Nephron (organoid): ENCODE measurements around the gene C5orf58.

ENCODE experiments used
- H3K27ac Mint-ChIP-seq, 3 experiments: 2 replicates each; pipeline ENCODE4 v1.8.0; 2020; ENCODE audit warnings: mixed read lengths in 3 of 3, mild to moderate bottlenecking in 2 of 3, moderate library complexity in 1 of 3
- H3K27me3 Mint-ChIP-seq: 2 replicates; pipeline ENCODE4 v1.8.0; 2021; ENCODE audit warnings: low read depth, mild to moderate bottlenecking, moderate library complexity, mixed read lengths
- H3K36me3 Mint-ChIP-seq: 2 replicates; pipeline ENCODE4 v1.8.0; 2020; ENCODE audit warnings: low read depth, mixed read lengths
- H3K4me1 Mint-ChIP-seq: 2 replicates; pipeline ENCODE4 v1.8.0; 2020; ENCODE audit warnings: mixed read lengths
- H3K4me3 Mint-ChIP-seq, 3 experiments: 2 replicates each; pipeline ENCODE4 v1.8.0; 2020; ENCODE audit warnings: mild to moderate bottlenecking in 3 of 3, mixed read lengths in 3 of 3, moderate library complexity in 2 of 3
- H3K9me3 Mint-ChIP-seq: 2 replicates; pipeline ENCODE4 v1.8.0; 2020; ENCODE audit warnings: mixed read lengths
- TF ChIP-seq, protein P1 (sequence below), 3 experiments: fragments of 200-600 bp; sonication (generic); IDR thresholded peaks; one replicate each; pipeline ENCODE4 v1.5.0; 2021; ENCODE audit warnings: antibody characterized with exemption in 3 of 3; ENCODE audit not compliant: unreplicated experiment in 3 of 3

The C5orf58 gene, protein sequence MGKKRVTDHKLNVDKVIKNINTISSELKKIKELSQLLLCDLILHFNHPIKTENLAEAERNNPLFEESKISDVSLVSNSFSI

GRCh38 chr5:170232786-170233185 lies at the start of gene C5orf58:
TSS of gene C5orf58 (plus strand) at chr5:170232985. CDS start at chr5:170234977, 1,992 bp downstream.
- no peaks in the 10 kb centered on the region for H3K36me3 Mint-ChIP-seq
- TF ChIP-seq, protein P1, sequence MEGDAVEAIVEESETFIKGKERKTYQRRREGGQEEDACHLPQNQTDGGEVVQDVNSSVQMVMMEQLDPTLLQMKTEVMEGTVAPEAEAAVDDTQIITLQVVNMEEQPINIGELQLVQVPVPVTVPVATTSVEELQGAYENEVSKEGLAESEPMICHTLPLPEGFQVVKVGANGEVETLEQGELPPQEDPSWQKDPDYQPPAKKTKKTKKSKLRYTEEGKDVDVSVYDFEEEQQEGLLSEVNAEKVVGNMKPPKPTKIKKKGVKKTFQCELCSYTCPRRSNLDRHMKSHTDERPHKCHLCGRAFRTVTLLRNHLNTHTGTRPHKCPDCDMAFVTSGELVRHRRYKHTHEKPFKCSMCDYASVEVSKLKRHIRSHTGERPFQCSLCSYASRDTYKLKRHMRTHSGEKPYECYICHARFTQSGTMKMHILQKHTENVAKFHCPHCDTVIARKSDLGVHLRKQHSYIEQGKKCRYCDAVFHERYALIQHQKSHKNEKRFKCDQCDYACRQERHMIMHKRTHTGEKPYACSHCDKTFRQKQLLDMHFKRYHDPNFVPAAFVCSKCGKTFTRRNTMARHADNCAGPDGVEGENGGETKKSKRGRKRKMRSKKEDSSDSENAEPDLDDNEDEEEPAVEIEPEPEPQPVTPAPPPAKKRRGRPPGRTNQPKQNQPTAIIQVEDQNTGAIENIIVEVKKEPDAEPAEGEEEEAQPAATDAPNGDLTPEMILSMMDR (IDR thresholded peaks at IDR 0.05; ENCODE audit: unreplicated experiment in 3 of 3) = no peak
- H3K9me3 Mint-ChIP-seq = no peaks in the 10 kb centered on the region
- H3K27ac Mint-ChIP-seq = no peak within 1 kb of the TSS
- H3K4me3 Mint-ChIP-seq = no peak within 1 kb of the TSS
- peaks cover 12% of the 10 kb centered on the region for H3K27me3 Mint-ChIP-seq
- peaks cover 9% of the 10 kb centered on the region for H3K4me1 Mint-ChIP-seq

GRCh38 chr5:170183816-170184687 lies 48.7 kb upstream of the C5orf58 start:
- TF ChIP-seq, protein P1 (IDR thresholded peaks at IDR 0.05; ENCODE audit: unreplicated experiment in 3 of 3) = peak; percentile 68 to 73 (median 68)
- Mint-ChIP-seq H3K9me3 (no peaks in the 10 kb centered on the region), H3K27ac (no peak overlapping the region), H3K4me1 (peaks cover 7% of the 10 kb centered on the region), H3K27me3 (peaks cover 4% of the 10 kb centered on the region), H3K4me3 (no peak overlapping the region), H3K36me3 (no peaks in the 10 kb centered on the region)

DNA sequence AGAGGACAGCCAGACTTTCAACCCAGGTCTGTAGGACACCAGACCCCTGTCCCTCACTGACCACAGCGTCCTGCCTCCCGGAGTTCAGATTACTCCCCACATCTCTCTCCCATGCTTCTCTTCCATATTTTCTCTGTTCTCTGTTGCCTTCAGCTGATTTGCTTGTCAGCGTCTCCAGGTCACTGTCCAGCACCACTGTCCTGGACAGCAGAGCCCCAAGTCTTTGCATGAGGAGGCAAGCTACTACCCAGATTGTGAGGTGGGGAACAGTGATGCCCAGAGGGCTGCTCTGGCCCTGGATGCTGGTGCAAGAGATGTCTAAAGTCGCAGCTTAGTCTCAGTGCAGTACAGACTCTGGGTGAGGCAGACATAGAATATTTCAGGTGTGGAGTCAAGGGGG lies 48.0 kb upstream of the C5orf58 start:
- no peaks in the 10 kb centered on the region for H3K9me3 Mint-ChIP-seq
- H3K27ac Mint-ChIP-seq = no peak overlapping the region
- no peak overlapping the region for H3K4me3 Mint-ChIP-seq
- peaks cover 4% of the 10 kb centered on the region for H3K27me3 Mint-ChIP-seq
- H3K4me1 Mint-ChIP-seq = peaks cover 7% of the 10 kb centered on the region
- no peaks in the 10 kb centered on the region for H3K36me3 Mint-ChIP-seq
- TF ChIP-seq, protein P1 (IDR thresholded peaks at IDR 0.05; ENCODE audit: unreplicated experiment in 3 of 3) = no peak

DNA sequence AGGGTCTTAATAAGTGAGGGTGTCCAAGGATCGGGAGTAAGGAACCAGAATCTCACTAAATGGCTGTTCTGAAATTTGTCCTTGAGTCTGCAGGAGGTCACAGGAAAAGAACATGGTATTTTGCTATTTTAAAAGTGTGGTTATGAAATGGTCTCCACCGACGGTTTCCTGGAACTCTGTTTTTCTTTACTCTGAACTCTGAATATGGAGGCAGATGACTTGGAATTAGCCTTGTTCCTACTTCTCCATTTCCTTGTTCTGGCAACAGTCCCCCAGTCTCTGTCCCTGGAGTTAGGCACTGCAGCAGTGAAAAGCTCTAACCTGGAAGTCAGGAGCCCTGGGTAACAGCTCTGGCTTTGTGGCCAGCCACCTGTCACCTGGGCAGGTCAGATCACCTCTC lies 46.6 kb upstream of the C5orf58 start:
- no peaks in the 10 kb centered on the region for H3K36me3 Mint-ChIP-seq
- no peaks in the 10 kb centered on the region for H3K9me3 Mint-ChIP-seq
- H3K27me3 Mint-ChIP-seq = peaks cover 4% of the 10 kb centered on the region
- H3K4me1 Mint-ChIP-seq = peaks cover 7% of the 10 kb centered on the region
- no peak overlapping the region for H3K27ac Mint-ChIP-seq
- H3K4me3 Mint-ChIP-seq = no peak overlapping the region
- TF ChIP-seq, protein P1 (IDR thresholded peaks at IDR 0.05; ENCODE audit: unreplicated experiment in 3 of 3) = no peak

DNA sequence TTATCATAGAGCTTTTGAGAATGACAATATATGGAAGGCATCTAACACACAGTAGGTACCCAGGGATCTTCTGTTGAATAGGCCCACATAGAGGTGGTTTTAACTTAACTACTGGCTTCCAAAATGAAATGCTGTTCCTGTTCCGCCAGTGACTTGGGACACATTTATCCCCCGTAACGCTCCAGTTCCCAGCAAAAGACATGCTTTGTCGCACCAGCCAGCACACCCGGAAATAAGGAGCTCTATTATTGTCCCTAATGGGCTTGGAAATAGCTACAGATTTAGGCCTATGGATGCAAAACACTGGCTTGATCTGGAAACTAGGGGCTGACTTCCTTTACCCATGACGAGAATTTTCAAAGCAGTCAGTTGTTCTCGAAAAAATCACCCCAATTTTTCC lies 45.9 kb upstream of the C5orf58 start:
- no peaks in the 10 kb centered on the region for H3K36me3 Mint-ChIP-seq
- no peak overlapping the region for H3K4me3 Mint-ChIP-seq
- no peaks in the 10 kb centered on the region for H3K9me3 Mint-ChIP-seq
- TF ChIP-seq, protein P1 (IDR thresholded peaks at IDR 0.05; ENCODE audit: unreplicated experiment in 3 of 3) = no peak
- no peak overlapping the region for H3K27ac Mint-ChIP-seq
- peaks cover 7% of the 10 kb centered on the region for H3K4me1 Mint-ChIP-seq
- H3K27me3 Mint-ChIP-seq = peaks cover 4% of the 10 kb centered on the region
